Endometrial microvascular endothelial cells (primary cell): ENCODE data around the gene LCOR. TPM values are rescaled to one million over a fixed set of nuclear protein-coding genes. Genes with fewer than 3 reads are reported as not detected.

Experiments
- in situ Hi-C: cut with HindIII; loops from 2 replicates; pipeline ENCODE4 v1.10.0; 2017; ENCODE audit warnings: low sequenced_read_pairs, low pct_unique_long_range_greater_than_20kb; ENCODE audit errors: inconsistent ontology term
- total RNA-seq: library from RNA; depleted of rRNA; stranded (reverse); fragments of >200 nt; gene quantifications from one replicate; pipeline ENCODE4 v1.2.3, GENCODE V29; 2015; ENCODE audit errors: inconsistent ontology term

Gene LCOR
- total RNA-seq, 1 donor from 2014 or later: 13.4 TPM

DNA sequence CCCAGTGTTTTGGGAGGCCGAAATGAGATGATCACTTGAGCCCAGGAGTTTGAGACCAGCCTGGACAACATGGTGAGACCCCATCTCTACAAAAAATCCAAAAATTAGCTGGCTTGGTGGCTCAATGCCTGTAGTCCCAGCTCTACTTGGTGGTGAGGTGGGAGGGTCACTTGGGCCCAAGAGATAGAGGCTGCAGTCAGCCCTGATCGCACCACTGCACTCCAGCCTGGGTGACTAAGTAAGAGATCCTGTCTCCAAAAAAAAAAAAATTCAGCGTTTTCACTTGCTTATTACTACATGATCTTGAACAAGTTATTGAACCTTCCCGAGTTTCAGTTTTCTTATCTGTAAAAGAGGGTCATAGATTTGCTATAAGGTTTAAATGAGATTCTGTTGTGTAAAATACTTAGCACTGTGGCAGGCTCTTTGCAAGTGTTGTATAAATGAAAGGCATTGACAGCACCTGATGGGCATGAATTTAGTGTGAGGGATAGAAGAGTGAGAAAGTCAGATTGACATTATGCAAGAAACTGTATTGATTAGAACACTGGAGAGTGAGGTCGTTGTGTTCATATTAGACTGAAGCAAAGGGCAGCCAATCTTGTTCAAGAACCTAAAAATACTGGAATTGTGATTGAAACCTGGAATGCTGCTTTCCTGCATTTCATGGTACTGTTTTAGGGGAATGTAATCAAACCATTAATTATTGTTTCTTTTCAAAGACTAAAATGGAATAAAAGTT is 136.8 kb downstream of the LCOR start:
- in situ Hi-C loops: no loop called here

DNA sequence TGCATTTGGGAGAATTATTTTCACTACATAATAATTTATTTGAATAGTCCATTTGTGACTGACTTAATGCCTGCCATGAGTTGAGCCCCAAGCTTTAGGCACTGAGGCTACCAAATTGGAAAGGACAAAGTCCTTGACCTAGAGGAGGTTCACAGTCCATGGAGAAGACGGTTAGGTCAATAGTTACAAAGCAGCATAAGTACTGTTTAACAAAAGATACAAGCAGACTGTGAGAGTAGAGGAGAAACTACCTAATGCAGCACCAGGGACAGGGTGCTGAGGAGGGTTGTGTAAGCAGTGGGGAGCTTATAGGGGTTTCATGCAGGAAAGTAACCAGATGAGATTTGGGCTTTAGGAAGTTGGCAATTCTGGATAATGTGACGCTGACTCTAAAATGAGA is 139.2 kb downstream of the LCOR start:
- in situ Hi-C loops: no loop called here

DNA sequence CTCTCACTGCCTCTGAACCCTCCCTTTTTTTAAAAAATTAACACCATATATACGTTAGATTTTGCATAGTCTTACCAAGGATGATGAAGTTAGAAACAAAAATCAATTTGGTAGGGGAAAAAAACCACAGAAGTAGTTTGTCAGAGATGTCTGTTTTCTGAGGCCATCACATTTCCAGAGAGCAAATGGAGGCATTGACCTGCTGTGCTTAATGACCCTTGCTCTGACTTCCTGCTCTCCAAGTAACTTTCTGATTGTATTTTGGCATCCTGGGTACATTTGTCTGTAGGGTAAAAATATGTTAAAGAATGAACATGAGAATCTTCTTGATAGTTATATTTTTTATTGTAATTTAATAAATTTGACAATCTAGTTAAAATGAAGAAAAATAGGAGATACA is 140.2 kb downstream of the LCOR start:
- in situ Hi-C loops: no loop called here

DNA sequence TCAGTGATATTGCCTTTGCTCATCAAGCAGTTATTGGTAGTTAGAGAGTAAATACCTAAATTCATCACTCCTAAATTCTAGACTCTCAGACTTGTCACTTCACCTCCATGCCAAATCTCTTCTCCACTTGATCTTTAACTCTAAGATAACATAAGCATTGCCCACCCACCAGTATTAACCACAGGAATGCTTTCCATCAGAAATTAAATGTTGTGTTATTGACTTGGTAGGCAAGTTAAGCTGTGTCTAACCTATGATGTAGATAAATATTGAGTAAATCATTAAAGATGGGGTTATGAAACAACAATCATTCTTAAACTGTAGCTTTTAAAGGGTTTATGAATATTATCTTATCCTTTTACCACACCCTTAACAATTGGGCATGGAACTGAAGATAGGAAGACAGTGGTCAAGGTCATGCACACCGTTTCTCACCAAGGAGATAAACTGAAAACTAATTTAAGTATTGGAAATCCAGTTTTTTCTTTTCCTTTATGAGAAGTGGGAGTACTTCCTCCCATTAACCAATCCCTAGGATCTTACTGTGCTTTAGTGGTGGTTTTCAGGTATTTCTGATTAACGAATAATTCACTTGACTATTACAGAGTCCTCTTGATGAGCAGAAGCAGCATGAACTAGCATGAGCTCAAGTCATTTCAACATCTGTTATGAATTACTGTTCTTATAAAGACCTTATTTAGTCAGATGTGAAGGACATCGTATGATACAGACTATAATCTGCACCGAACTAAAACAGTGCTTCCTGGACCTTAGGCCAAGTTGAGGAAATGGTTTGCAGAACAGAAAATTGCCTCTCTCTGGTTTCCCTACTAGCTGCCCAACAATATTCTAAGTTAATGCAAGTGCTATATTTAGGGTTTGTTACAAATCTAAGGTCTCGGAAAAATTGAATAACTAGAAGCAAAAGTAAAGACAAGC is 142.0 kb downstream of the LCOR start:
- in situ Hi-C loops: no loop called here

DNA sequence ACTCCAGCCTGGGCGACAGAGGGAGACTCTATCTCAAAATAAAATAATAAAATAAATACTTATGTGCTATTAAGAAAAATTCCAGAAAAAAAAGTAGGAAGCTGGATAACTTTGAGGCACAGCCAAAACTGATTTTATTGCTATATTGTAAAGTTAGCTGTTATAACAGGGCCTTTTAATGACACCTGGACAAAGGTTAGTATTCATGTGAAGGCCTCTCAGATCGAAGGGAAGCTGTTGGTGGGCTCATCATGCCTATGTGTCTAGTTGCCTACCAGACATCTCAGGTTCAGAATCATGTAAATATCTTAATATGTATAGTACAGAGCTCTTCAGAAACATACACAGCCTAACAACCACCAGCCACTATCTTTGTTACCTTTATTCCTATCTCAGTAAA is 143.0 kb downstream of the LCOR start:
- in situ Hi-C loops: no loop called here

DNA sequence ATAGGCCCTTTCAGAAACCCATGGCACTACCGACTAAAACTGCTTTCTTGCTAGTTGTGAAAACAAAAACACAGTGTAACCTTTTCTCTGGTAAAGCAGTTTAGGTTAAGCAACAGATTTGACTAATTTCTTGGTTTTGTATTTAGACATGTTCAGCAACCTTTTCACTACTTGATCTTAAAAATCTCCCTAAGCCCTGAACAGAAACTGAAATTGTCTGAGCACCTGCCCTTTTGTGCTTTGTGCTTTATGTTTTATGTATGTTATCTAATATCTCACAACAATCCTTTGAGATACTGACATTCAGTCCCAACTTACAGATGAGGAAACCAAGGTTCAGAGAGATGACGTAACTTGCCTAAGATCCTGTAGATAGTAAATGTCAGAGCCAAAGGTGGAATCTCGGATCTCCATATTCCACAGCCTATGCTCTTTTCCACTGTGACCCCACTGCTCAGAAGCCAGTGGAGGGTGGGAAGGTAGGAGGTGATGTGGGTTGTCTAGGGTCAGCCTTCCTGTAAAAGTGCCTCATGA is 146.6 kb downstream of the LCOR start:
- in situ Hi-C loops: no loop called here

DNA sequence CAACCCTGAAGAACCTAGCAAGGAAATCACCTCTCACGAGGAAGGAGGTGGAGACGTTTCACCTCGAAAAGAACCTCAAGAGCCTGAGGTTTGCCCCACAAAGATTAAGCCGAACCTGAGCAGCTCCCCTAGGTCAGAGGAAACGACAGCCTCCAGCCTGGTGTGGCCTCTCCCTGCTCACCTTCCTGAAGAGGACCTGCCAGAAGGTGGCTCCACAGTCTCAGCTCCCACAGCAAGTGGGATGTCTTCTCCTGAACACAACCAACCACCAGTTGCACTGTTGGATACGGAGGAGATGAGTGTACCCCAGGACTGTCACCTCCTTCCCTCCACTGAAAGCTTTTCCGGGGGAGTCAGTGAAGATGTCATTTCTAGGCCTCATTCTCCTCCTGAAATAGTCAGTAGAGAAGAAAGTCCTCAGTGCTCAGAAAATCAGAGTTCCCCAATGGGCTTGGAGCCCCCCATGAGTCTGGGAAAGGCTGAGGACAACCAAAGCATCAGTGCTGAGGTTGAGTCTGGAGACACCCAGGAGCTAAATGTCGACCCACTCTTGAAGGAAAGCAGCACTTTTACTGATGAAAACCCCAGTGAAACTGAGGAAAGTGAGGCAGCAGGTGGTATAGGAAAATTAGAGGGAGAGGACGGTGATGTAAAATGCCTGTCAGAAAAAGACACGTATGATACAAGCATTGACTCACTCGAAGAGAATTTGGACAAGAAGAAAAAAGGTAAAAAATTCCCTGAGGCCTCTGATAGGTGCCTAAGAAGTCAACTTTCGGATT is 150.2 kb downstream of the LCOR start:
- in situ Hi-C loops: no loop called here

DNA sequence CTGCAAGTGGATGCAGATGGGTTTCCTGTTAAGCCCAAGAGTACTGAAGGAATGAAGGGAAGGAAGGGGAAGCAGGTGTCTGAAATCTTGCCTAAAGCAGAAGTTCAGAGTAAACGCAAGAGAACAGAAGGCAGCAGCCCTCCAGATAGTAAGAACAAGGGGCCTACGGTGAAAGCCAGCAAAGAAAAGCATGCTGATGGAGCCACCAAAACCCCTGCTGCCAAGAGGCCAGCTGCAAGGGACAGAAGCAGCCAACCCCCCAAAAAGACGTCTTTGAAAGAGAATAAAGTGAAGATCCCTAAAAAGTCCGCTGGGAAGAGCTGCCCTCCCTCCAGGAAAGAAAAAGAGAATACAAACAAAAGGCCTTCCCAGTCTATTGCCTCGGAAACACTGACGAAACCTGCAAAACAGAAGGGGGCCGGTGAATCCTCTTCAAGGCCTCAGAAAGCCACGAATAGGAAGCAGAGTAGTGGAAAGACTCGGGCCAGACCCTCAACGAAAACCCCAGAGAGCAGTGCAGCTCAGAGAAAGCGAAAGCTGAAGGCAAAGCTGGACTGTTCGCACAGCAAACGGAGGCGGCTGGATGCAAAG is 152.5 kb downstream of the LCOR start:
- in situ Hi-C loops: no loop called here

DNA sequence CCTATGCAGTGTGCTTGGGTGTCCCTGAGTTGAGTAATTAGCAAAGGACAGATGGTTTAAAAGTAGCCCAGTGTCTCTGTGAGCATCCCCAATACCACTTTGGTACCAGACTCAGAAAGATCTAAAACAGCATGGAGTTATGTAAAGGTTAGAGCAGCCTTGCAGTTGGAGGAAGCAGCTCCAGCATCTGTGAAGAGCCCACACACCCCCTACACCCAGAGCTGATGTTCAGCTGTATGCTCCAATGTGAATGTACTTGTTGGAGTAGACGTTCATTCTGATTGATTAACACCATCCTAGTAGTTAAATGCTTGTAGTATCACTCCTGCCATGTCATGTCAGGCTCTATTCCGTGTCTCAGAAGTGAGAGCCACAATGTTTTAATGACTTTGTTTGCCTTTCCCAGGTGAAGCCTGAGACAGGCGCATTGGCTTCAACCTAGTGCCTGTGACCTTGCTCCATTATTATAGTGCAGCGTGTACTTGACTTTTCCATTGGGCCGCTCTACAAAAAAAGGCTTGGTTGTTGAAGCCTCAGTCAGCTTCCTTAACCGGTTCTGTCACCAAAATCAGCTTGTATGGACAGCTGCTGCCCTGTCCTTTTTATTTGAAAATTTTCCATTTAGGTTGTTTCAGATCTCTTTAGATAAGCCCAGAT is 154.2 kb downstream of the LCOR start:
- in situ Hi-C loops: no loop called here

DNA sequence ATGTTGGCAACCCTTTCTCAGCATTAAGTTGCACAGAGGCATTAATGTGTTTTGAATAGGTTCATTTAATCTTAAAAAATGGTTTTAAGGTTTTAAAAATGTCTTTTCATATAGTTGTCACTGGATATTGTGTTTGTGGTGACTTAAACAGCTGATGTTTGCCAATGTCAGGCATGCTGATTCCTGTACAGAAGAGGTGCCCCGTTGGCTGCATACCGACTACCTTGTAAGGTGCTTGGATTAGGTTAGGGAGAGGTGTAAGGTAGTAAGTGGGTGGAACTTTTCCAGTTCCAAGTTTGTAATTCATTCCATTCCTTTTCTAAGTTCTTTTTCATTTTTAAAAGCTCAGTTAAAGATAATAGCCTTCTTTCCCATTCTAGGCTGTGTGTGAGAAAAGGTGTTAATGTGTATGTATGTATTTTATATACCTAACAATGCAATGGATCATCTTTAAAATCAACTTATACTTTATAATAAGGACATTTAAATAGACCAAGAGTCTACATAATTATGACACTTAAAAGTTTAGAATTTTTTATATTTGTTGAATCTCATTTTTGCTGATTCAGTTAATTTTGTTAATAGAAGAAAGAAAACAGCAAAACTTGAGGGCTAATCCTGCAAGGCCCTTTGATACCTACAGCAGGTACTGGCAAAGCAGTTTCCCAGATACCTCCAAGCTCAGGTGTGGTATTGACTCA is 155.2 kb downstream of the LCOR start:
- in situ Hi-C loops: no loop called here

DNA sequence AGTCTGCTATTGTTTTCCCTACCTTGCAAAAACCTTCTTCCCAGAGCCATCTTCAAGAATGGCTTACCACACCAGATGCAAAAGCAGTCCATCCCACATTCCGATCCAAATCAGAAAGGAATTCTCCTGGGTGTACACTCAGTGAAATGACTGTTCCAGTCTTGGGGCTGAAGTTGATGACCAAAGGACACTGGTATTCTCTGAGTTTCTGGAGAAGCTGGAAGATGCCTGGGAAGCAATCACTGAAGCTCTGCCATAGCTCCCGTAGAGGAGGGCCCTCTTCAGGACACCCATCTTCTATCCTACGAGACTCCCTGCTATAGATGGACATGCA is 155.7 kb downstream of the LCOR start:
- in situ Hi-C loops: no loop called here

DNA sequence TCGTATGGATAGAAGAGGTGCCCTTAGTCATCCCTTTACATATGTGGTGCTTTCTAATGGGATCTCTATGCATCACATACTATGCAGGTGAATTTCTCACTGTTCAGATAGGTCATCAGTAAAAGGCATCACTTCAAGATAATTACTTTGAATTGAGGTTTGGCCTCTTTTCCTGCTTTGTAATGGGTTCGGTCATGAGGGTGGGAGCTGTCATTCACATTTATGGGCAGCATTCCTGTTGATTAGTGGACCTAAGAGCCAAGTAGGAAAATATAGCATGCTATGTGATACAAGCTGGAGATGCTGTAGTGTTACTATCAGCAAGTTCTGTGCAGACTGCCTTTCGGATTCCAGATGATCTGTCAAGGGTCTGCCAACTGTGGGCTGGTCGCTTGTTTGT is 156.3 kb downstream of the LCOR start:
- in situ Hi-C loops: no loop called here

DNA sequence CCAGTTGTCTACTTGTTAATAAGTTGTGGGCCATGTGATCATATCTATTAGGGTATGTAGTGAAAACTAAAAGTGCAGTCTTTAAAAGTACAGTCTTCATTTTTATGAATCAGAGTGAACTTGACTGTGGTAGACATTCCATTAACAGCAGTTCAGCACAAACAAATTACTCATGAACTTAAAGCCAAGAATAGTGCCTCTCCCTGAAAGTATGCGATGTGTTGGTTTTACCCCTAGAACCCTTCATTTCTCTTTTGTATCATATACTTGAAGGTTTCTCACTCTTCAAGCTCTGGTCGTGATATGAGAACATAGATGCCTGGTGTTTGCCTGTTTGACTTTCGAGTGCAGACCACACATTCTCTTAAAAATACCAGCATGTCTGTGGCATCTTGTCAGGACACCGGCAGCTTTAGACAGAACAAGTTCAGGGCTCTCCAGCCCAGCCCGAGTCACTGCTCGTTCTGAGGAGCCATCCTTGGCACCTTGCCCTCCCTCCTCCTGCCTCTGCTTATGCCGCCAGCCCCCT is 159.3 kb downstream of the LCOR start:
- in situ Hi-C loops: no loop called here

DNA sequence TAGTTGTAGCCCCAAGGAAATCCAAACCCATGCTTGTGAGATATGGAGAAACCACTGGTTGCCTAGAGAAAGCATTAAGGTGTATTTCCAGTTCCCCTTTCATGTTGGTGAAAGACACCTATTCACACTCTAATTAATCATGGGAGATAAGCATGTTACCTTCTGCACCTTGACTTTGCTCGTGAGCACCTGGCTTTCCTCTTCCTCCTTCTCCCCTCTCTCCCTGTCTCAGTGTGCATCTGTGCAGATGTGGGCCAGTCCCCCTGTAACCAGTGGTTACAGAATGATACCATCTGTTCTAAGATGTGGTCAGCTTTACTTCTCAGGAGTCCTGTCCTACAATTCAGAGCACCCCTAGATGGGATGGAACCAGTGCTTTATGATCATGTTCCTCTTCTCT is 160.6 kb downstream of the LCOR start:
- in situ Hi-C loops: no loop called here

DNA sequence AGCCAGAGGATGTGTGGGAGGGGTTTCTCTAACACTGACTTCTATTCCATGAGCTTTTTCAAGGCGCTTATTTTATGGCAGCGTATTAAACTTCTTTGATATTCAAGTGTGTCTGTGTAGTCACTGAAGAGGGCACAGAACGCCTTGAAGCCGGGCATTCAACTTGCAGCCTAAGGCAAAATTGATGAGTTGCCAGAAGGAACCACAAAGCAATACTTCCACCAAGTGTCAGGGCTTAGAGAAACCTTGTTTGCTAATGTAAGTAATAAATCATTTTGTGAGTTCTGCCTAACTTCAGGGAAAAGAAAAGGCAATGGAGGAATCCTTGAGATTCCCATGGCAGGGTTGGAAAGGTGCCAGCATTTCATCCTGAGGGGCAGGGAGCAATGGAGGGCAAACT is 163.8 kb downstream of the LCOR start:
- in situ Hi-C loops: no loop called here

DNA sequence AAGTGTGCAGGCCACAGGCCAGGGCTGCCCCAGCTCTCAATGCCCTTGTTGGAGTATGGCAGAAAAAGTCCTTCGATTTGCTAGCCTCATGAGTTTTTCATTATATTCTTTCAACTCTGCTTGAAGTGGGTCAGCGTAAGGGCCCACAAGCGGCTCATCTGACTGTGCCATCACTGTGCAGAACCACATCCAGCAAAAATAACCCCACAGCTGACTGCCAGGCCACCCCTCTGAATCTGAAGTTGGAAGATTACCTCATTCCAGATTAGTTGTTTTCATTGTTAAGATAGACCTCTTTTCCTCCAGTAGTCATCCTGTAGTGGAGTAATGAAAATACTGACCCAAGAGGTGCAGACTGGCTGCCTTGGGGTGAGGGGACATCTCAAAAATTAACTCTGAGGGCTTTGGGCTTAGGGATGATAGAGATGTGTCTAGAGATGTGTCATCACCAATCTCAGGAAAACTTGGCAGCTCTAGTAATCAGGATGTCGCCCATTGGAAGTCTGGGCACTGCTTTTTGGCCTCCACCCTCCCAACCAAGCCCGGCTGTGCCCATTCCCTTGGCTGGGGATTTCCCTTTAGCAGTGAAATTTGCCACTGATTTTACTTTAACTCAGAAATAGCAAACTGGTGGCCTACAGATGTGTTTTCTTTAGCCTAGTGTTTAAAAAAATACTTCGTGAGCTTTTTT is 164.3 kb downstream of the LCOR start:
- in situ Hi-C loops: no loop called here

DNA sequence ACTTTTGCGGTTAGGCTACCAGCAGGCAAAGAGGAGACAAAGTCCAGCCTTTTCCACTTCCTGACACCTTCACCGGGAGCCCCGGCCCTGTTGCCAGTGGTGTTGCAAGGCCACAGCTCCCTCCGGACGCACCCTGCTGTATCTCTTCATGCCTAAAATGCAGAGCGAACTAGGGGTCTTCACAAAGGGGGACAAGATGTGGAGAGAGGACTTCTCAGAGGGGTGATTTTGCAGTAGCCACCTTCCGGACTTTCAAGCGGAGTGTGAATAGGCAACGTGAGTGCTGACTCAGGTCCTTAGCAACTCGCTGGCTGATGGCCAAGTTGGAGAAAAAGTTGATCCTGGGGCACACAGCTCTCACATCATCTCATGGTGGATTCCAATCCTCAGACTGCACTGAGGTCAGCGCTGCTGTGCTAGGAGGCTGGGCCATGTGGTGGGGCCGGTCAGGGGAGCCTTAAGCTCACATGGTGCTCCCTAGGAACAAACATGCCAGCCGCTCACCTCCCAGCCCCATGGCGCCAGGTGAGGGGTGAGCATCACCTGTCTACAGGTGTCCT is 166.3 kb downstream of the LCOR start:
- in situ Hi-C loops: no loop called here
